ENCODE data around the gene CNPY1. TPM values are rescaled to one million over a fixed set of nuclear protein-coding genes. Genes with fewer than 3 reads are reported as not detected.

The CNPY1 gene
- polyA plus RNA-seq, 2 of the 4 experiments (the other 2 are of a cell fraction) = not detected

DNA sequence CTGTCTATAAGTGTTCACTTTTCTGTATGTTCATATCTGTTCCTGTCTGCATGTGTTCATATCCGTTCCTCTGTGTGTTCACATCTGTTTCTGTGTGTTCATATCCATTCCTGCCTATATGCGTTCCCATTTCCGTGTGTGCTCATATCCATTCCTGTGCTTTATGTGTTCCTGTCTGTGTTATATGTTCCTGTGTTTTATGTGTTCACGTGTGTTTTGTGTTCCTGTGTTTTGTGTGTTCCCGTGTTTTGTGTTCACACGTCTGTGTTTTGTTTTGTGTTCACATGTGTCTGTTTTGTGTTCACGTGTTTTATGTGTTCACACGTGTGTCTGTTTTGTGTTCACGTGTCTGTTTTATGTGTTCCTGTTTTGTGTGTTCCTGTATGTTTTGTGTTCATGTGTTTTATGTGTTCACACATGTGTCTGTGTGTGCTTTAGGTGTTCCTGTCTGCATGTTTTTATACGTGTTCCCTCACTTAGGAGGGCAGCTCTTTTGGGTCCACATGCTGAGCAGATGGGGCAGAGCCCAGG lies 42.2 kb upstream of the CNPY1 start:
- CTCF ChIA-PET = interaction anchor here (3.0 kb wide), 1 partner anchor 11 kb away, joined by 23 read pairs; no protein-coding TSS in a partner anchor
- FAIRE-seq = no peak
- WGBS (ENCODE audit: missing lambda C conversion rate) = 66% methylated on average over 10 of the region's 10 CpGs

DNA sequence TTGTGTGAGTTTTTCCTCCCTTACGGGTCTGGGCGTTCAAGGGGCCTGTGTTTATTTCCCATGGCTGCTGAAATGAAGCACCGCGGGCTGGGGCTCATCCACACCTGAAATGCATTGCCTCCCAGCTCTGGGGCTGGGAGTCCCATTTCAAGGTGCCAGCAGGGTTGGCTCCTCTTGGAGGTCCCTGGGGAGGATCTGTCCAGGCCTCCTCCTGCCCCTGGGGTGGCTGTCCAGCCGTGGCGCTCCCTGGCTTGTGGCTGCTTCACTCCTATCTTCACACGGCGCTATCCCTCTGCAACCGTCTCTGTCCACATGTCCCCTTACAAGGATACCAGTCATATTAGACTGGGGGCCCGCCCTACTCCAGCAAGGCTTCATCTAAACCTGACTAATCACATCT lies 41.1 kb upstream of the CNPY1 start:
- ATAC-seq (no peak), FAIRE-seq (no peak), DNase-seq (ENCODE audit: low read depth in 1 of 2, low spot score in 1 of 2) (no peak)
- WGBS (ENCODE audit: missing lambda C conversion rate) = 89% methylated on average over 10 of the region's 10 CpGs
- Histone ChIP-seq H3K4me3 (no peak overlapping the region), H3K27ac (no peak overlapping the region), H3K4me2 (no peak overlapping the region), H3K9me3 (no peaks in the 10 kb centered on the region), H3K4me1 (peaks cover 15% of the 10 kb centered on the region)
- ChIA-PET POLR2A (no interaction called here), CTCF (interaction anchor here (1.5 kb wide), 1 partner anchor 11 kb away, joined by 4 read pairs; no protein-coding TSS in a partner anchor)
- TF ChIP-seq RNF2 (IDR thresholded peaks at IDR 0.05; ENCODE audit: borderline replicate concordance, low read depth) = no peak
- TF ChIP-seq, protein P1, sequence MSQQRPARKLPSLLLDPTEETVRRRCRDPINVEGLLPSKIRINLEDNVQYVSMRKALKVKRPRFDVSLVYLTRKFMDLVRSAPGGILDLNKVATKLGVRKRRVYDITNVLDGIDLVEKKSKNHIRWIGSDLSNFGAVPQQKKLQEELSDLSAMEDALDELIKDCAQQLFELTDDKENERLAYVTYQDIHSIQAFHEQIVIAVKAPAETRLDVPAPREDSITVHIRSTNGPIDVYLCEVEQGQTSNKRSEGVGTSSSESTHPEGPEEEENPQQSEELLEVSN (IDR thresholded peaks at IDR 0.05; ENCODE audit: borderline replicate concordance, low read depth) = no peak
- TF ChIP-seq, protein P2, sequence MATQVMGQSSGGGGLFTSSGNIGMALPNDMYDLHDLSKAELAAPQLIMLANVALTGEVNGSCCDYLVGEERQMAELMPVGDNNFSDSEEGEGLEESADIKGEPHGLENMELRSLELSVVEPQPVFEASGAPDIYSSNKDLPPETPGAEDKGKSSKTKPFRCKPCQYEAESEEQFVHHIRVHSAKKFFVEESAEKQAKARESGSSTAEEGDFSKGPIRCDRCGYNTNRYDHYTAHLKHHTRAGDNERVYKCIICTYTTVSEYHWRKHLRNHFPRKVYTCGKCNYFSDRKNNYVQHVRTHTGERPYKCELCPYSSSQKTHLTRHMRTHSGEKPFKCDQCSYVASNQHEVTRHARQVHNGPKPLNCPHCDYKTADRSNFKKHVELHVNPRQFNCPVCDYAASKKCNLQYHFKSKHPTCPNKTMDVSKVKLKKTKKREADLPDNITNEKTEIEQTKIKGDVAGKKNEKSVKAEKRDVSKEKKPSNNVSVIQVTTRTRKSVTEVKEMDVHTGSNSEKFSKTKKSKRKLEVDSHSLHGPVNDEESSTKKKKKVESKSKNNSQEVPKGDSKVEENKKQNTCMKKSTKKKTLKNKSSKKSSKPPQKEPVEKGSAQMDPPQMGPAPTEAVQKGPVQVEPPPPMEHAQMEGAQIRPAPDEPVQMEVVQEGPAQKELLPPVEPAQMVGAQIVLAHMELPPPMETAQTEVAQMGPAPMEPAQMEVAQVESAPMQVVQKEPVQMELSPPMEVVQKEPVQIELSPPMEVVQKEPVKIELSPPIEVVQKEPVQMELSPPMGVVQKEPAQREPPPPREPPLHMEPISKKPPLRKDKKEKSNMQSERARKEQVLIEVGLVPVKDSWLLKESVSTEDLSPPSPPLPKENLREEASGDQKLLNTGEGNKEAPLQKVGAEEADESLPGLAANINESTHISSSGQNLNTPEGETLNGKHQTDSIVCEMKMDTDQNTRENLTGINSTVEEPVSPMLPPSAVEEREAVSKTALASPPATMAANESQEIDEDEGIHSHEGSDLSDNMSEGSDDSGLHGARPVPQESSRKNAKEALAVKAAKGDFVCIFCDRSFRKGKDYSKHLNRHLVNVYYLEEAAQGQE (IDR thresholded peaks at IDR 0.05) = no peak
- TF ChIP-seq NR3C1 (IDR thresholded peaks at IDR 0.05) = no peak
- TF ChIP-seq MYC (IDR thresholded peaks at IDR 0.05; ENCODE audit: borderline replicate concordance, low read length) = no peak
- no peak for TF ChIP-seq TFCP2L1 (CRISPR knock-in tag; IDR thresholded peaks at IDR 0.05)
- no peak for TF ChIP-seq HEYL (CRISPR knock-in tag; IDR thresholded peaks at IDR 0.05)
- no peak for TF ChIP-seq CHD4 (IDR thresholded peaks at IDR 0.05; ENCODE audit: borderline replicate concordance)
- TF ChIP-seq RARB (CRISPR knock-in tag; IDR thresholded peaks at IDR 0.05) = no peak
- TF ChIP-seq, protein P3, sequence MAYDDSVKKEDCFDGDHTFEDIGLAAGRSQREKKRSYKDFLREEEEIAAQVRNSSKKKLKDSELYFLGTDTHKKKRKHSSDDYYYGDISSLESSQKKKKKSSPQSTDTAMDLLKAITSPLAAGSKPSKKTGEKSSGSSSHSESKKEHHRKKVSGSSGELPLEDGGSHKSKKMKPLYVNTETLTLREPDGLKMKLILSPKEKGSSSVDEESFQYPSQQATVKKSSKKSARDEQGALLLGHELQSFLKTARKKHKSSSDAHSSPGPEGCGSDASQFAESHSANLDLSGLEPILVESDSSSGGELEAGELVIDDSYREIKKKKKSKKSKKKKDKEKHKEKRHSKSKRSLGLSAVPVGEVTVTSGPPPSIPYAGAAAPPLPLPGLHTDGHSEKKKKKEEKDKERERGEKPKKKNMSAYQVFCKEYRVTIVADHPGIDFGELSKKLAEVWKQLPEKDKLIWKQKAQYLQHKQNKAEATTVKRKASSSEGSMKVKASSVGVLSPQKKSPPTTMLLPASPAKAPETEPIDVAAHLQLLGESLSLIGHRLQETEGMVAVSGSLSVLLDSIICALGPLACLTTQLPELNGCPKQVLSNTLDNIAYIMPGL (CRISPR knock-in tag; IDR thresholded peaks at IDR 0.05; ENCODE audit: borderline replicate concordance) = no peak
- no peak for TF ChIP-seq FOSB (CRISPR knock-in tag; IDR thresholded peaks at IDR 0.05)

More for the DNA sequence above, 42.2 kb upstream of the CNPY1 start:
- no peak overlapping the region for H3K4me3 ChIP-seq
- TF ChIP-seq, protein P4, sequence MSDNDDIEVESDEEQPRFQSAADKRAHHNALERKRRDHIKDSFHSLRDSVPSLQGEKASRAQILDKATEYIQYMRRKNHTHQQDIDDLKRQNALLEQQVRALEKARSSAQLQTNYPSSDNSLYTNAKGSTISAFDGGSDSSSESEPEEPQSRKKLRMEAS (IDR thresholded peaks at IDR 0.05) = no peak
- no peak for TF ChIP-seq HOXB13 (CRISPR knock-in tag; IDR thresholded peaks at IDR 0.05; ENCODE audit: low read depth)
- no peak for TF ChIP-seq TP53 (CRISPR knock-in tag; IDR thresholded peaks at IDR 0.05)
- no peak for TF ChIP-seq KDM5A (IDR thresholded peaks at IDR 0.05)
- TF ChIP-seq, protein P5, sequence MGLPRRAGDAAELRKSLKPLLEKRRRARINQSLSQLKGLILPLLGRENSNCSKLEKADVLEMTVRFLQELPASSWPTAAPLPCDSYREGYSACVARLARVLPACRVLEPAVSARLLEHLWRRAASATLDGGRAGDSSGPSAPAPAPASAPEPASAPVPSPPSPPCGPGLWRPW (IDR thresholded peaks at IDR 0.05) = no peak
- TF ChIP-seq CHD2 (IDR thresholded peaks at IDR 0.05; ENCODE audit: low read length, partially characterized antibody) = no peak
- no peak overlapping the region for H3K27ac ChIP-seq
- H3K9me3 ChIP-seq = no peaks in the 10 kb centered on the region
- H3K4me2 ChIP-seq = no peak overlapping the region
- peaks cover 17% of the 10 kb centered on the region for H3K4me1 ChIP-seq
- POLR2A ChIA-PET = no interaction called here
- DNase-seq (ENCODE audit: low read depth in 1 of 2, low spot score in 1 of 2) = no peak
- no peak for ATAC-seq
